Fibroblast of the aortic adventitia (primary cell): ENCODE measurements around the gene CCR9. TPM values are rescaled to one million over a fixed set of nuclear protein-coding genes. Genes with fewer than 3 reads are reported as not detected.
A peak's percentile ranks its signal among the peaks of the same experiment; 100 is the strongest.

ENCODE experiments used
- DNase-seq: peaks from one replicate; pipeline ENCODE4 v3.0.0-alpha.2; 2010; ENCODE audit warnings: low read depth
- H3K4me3 ChIP-seq: 2 replicates; pipeline ENCODE4 v1.5.1; 2011; ENCODE audit warnings: low read depth, mild to moderate bottlenecking, control low read depth, low read length, moderate library complexity
- total RNA-seq: library from RNA; depleted of rRNA; stranded (reverse); fragments of >200 nt; gene quantifications from 2 replicates; pipeline ENCODE4 v1.2.3, GENCODE V29; 2012; ENCODE audit warnings: low replicate concordance
- TF ChIP-seq, protein P1 (sequence below): IDR thresholded peaks from 2 replicates; pipeline ENCODE4 v1.5.1; 2011; ENCODE audit warnings: mild to moderate bottlenecking, low read length, control low read depth, inconsistent platforms; ENCODE audit not compliant: insufficient read depth

The CCR9 gene
- total RNA-seq, 1 donor = not detected

GRCh38 chr3:45892161-45892560 is 5.8 kb downstream of the CCR9 start:
- H3K4me3 ChIP-seq = no peak overlapping the region
- TF ChIP-seq, protein P1, sequence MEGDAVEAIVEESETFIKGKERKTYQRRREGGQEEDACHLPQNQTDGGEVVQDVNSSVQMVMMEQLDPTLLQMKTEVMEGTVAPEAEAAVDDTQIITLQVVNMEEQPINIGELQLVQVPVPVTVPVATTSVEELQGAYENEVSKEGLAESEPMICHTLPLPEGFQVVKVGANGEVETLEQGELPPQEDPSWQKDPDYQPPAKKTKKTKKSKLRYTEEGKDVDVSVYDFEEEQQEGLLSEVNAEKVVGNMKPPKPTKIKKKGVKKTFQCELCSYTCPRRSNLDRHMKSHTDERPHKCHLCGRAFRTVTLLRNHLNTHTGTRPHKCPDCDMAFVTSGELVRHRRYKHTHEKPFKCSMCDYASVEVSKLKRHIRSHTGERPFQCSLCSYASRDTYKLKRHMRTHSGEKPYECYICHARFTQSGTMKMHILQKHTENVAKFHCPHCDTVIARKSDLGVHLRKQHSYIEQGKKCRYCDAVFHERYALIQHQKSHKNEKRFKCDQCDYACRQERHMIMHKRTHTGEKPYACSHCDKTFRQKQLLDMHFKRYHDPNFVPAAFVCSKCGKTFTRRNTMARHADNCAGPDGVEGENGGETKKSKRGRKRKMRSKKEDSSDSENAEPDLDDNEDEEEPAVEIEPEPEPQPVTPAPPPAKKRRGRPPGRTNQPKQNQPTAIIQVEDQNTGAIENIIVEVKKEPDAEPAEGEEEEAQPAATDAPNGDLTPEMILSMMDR = no peak
- DNase-seq = no peak

DNA sequence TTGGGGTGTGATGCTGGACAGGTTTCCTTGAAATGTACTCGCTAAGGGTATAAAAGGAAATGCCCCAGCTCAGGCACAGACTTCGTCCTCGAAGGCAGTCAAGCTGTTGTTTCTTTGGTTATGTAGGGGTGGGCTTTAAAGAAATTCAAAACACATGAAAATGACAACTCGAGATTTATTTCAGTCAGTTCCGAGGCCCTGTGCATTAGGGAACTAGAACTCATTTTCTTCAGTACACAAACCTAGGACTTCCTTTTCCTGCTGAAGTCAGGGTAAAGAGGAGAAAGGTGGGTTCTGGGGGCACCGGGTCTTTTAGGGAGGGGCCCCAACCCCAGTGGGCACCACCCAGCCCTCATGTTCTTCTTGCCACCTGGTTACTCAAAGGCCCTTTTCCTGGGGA is 7.7 kb downstream of the CCR9 start:
- no peak for DNase-seq
- no peak overlapping the region for H3K4me3 ChIP-seq
- TF ChIP-seq, protein P1 = no peak

DNA sequence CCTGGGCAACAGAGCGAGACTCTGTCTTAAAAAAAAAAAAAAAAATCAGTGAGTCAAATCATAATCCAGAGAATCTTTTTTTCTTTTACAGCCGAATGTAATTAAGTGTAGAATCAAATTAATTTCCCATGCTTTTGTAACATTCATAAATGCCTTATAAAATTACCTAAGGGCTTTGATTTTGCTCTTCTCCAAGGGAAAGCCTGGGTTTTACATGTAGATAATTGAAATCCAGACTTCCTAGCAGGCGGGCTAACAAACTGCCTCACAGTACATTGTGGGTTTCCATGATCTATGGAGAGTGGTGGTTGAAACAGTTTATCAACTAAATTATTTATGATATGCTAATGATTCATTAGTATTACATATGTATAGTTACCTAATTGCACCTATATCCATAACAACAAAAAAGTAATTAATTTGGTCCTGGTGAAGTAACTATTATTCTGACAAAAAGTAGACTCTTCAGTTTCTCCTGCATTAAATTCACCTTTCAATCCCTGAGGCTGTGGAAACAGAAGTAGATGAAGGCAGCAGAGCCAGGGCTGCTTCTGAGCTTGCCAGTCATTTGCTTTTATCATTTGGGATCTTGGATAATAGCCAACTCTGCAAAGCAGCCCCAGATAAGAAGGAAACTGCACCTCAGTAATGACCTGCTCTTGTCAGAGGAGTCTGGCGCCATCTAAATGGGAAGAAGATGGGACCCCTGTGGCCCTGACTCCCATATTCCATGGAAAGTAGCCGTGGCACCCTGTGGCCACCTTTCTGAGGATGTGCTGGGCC is 9.5 kb downstream of the CCR9 start:
- DNase-seq = no peak
- TF ChIP-seq, protein P1 = no peak
- H3K4me3 ChIP-seq = no peak overlapping the region

DNA sequence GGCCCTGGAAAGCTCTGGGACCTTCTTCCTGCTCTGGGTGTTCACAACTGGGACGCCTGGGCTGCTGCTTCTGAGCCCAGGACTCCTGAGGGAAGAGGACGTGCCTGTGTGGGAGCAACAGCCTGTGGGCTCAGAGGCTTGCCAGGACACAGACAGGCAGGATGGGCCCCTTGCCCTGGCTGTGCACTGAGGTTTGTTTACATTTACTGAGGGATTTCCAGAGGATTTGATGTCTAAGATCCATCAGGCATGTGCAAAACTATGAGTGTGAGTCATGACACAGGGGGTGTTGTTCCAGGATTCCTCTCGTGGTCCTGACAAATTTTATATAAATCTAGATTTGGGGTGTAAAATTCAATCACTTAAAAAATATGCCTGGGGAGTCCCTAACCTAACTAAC is 10.6 kb downstream of the CCR9 start:
- TF ChIP-seq, protein P1 = no peak
- DNase-seq = peak; percentile 55
- no peak overlapping the region for H3K4me3 ChIP-seq

- TF ChIP-seq, protein P1 = no peak
Measured at GRCh38 chr3:45904931-45905330, 18.6 kb downstream of the CCR9 start.

GRCh38 chr3:45905755-45906154 is 19.4 kb downstream of the CCR9 start:
- H3K4me3 ChIP-seq = no peak overlapping the region
- TF ChIP-seq, protein P1 = no peak
- DNase-seq = no peak

More at GRCh38 chr3:45904931-45905330, 18.6 kb downstream of the CCR9 start:
- DNase-seq = no peak
- no peak overlapping the region for H3K4me3 ChIP-seq
